Aorta (tissue), 5 donors: Measurements from ENCODE around the gene ZBTB7B. TPM values are rescaled to one million over a fixed set of nuclear protein-coding genes. Genes with fewer than 3 reads are reported as not detected.

Experiments
- ATAC-seq: fragments of 200-7000 bp; cut with Tn5 transposase; one replicate; pipeline ENCODE4 v1.9.1; 2022; ENCODE audit warnings: moderate library complexity; ENCODE audit not compliant: low FRiP score
- DNase-seq, 2 donors: peaks; one replicate each; pipeline ENCODE4 v3.0.0-alpha.2; 2020
- H3K27ac ChIP-seq, 2 donors: one replicate each; pipeline ENCODE4 v1.5.1; 2013; ENCODE audit warnings: low read length in 2 of 2, mild to moderate bottlenecking in 2 of 2, moderate library complexity in 2 of 2, control low read depth in 1 of 2, inconsistent platforms in 1 of 2, low read depth in 1 of 2
- H3K27me3 ChIP-seq, 2 donors: one replicate each; pipeline ENCODE4 v1.6.1; 2013; ENCODE audit warnings: control low read depth in 1 of 2, low read length in 1 of 2, mild to moderate bottlenecking in 1 of 2, moderate library complexity in 1 of 2; ENCODE audit not compliant: insufficient read depth in 2 of 2, control insufficient read depth in 1 of 2
- H3K36me3 ChIP-seq, 2 donors: one replicate each; pipeline ENCODE4 v1.6.1; 2013; ENCODE audit warnings: control low read depth in 1 of 2, low read length in 1 of 2, mild to moderate bottlenecking in 1 of 2; ENCODE audit not compliant: insufficient read depth in 2 of 2, control insufficient read depth in 1 of 2
- H3K4me1 ChIP-seq, 2 donors: one replicate each; pipeline ENCODE4 v1.6.1; 2013; ENCODE audit warnings: low read length in 2 of 2, control low read depth in 1 of 2, mild to moderate bottlenecking in 1 of 2, moderate library complexity in 1 of 2; ENCODE audit not compliant: insufficient read depth in 2 of 2, control insufficient read depth in 1 of 2
- H3K4me3 ChIP-seq, 2 donors: one replicate each; pipeline ENCODE4 v1.5.1; 2013; ENCODE audit warnings: low read length in 2 of 2, control low read depth in 1 of 2, mild to moderate bottlenecking in 1 of 2
- H3K9me3 ChIP-seq: one replicate; pipeline ENCODE4 v1.6.1; 2013; ENCODE audit warnings: mild to moderate bottlenecking, low read length; ENCODE audit not compliant: control insufficient read depth
- WGBS, 2 donors: extraction: QIAGEN DNeasy Blood & Tissue Kit; methylation state at CpG; one replicate each; pipeline ENCODE4 v1.1.7; 2013; 5-methylcytosine and 5-hydroxymethylcytosine counted together
- intact Hi-C, 2 donors: fragments of 100-400 bp; cut with DNase I; formaldehyde crosslinking; loops; one replicate each; pipeline versions ENCODE4 v1.14.2 to v1.15.0; 2022
- polyA plus RNA-seq, 2 donors: library from polyadenylated mRNA; stranded (reverse); fragments of 200-250 nt; gene quantifications; one replicate each; pipeline ENCODE4 v1.2.3, GENCODE V29; 2013
- total RNA-seq, 2 donors: library from RNA; stranded (reverse); fragmentation: NEBNext Ultra II Directional; extraction: Animal tissue kit (Norgen Biotek cat#: 25700); gene quantifications; one replicate each; pipeline ENCODE4 v1.2.1, GENCODE V29; 2021
- donor health status: healthy with polysubstance abuse.
- donor health status: Bipolar disorder and iron deficiency.
- donor health status: DM: no; HTN: no; CAD: no.
- donor health status: DM: no; HTN: no; CAD: no.
- donor health status: DM: yes; HTN: yes; CAD: no.

Gene ZBTB7B
- total and polyA plus RNA-seq, 4 donors = 23.3 to 71.1 (median 39.6) TPM

DNA sequence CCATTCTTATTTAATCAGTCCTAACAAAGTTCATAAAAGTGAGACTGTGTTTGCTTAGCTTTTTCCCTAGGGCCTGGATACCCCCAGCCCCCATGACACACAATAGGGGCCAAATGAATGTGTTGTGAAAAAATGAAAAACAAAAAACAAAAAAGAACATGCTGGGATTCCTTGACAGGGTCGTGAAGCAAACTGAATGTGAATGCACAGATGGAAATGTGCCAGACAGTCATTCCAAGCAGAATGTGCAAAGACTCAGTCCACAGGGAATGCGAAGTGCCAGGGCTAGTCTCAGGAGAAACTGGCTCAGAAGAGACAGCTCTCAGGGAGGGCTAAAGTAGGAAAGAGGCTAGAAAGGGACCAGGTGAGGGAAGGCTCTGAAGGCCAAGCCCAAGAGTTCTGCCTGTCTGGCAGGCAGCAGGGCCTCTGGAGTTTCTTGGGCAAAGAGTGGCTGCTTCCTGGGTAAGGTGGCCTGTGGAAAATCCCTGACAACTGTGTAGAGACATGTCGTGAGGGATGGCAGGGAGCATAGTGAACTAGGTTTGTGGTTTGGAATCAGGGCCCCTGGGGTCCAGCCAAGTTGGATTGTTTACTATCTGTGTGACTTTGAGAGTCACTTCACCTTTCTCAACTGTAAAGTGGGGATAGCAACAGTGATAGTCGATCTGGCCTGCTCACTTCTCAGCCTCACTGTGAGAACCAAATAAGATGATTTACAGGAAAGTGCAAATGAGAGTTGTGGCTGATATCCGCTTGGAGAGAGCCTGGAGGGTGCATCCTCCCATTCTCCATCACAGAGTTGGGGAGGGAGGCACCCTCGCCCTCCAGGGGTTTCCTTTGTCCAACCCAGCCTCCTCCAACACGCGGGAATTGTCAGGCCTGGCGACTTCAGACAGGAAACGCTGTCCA lies 47.3 kb downstream of the ZBTB7B start:
- no peaks in the 10 kb centered on the region for H3K9me3 ChIP-seq
- H3K4me1 ChIP-seq = no peaks in the 10 kb centered on the region
- DNase-seq (no peak), ATAC-seq (no peak)
- WGBS, 2 donors = 13 to 17% methylated on average over 10 of the region's 10 CpGs
- H3K4me3 ChIP-seq = no peak overlapping the region
- H3K36me3 ChIP-seq = no peaks in the 10 kb centered on the region
- no peaks in the 10 kb centered on the region for H3K27me3 ChIP-seq
- H3K27ac ChIP-seq = peak overlapping the region in 1 of 2 donors; percentile 65
- intact Hi-C loops = loop anchor here in 1 of 2 donors (5.0 kb wide), 1 partner anchor 32 kb away; no protein-coding TSS in a partner anchor

DNA sequence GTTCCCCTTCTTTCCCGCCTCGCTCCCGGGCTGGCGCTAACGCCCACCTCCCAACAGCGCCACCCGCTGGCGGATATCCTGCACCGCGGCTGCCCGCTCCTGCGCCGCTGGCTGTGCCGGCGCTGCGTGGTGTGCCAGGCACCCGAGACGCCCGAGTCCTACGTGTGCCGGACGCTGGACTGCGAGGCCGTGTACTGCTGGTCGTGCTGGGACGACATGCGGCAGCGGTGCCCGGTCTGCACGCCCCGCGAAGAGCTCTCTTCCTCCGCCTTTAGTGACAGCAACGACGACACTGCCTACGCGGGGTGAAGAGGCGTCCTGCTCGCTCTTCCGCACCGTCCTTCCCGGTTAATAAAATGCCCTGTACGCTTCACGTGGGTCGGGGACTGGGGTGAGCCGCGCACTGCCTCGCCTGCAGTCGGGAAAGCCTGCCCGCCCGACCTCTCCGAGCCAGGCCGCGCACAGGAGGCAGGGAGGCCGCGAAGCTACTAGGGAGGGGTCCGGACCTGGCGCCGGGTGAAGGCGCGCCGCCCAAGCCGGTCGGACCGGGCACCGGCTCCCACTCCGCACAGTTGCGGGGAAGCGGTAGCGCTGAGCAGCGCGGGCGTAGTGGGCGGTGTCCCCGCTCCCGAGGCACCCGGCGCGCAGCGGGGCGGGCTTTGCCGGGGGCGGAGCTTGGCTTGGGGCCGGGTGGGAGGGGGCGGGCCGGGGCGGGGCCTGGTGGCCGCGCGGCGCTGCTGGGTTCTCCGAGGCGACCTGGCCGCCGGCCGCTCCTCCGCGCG lies 48.1 kb downstream of the ZBTB7B start, which contains the start of gene ADAM15:
TSS of gene ADAM15 (plus strand) at position 757 of the 782 bp plus-strand sequence. CDS start 71 bp downstream, outside the sequence.
- DNase-seq (peak; percentile 93 to 96), ATAC-seq (peak; percentile 92)
- Histone ChIP-seq H3K36me3 (no peaks in the 10 kb centered on the region), H3K9me3 (no peaks in the 10 kb centered on the region), H3K4me3 (peak within 1 kb of the TSS; percentile 44 to 67), H3K27me3 (no peaks in the 10 kb centered on the region), H3K27ac (peak within 1 kb of the TSS in 1 of 2 donors; percentile 65), H3K4me1 (no peaks in the 10 kb centered on the region)
- WGBS, 2 donors = 1% methylated on average over 81 to 99 of the region's 99 CpGs
- intact Hi-C loops = no loop called here

DNA sequence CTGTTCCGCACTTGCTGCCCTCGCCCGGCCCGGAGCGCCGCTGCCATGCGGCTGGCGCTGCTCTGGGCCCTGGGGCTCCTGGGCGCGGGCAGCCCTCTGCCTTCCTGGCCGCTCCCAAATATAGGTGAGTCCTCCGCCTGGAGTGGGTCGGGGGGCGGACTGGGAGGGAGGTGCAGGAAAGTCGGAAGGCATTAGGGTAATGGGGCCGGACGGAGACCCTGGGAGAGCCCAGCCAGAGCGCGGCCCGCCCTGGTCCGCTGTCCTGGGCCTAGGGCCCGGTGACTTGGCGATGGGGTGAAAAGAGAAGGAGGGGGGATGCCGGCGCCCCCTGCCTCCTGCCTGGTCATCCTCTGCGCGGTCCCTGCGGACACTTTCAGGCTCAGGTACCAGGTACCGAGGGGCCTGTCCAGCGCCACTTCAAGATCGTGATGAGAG lies 48.8 kb downstream of the ZBTB7B start:
- H3K9me3 ChIP-seq = no peaks in the 10 kb centered on the region
- peak; percentile 21 for ATAC-seq
- H3K4me1 ChIP-seq = no peaks in the 10 kb centered on the region
- DNase-seq = peak in 1 of 2 donors; percentile 80
- peak overlapping the region; percentile 44 to 67 for H3K4me3 ChIP-seq
- intact Hi-C loops = no loop called here
- peak overlapping the region in 1 of 2 donors; percentile 53 for H3K27ac ChIP-seq
- no peaks in the 10 kb centered on the region for H3K36me3 ChIP-seq
- no peaks in the 10 kb centered on the region for H3K27me3 ChIP-seq
- WGBS, 2 donors = 0 to 1% methylated on average over 29 to 31 of the region's 31 CpGs

DNA sequence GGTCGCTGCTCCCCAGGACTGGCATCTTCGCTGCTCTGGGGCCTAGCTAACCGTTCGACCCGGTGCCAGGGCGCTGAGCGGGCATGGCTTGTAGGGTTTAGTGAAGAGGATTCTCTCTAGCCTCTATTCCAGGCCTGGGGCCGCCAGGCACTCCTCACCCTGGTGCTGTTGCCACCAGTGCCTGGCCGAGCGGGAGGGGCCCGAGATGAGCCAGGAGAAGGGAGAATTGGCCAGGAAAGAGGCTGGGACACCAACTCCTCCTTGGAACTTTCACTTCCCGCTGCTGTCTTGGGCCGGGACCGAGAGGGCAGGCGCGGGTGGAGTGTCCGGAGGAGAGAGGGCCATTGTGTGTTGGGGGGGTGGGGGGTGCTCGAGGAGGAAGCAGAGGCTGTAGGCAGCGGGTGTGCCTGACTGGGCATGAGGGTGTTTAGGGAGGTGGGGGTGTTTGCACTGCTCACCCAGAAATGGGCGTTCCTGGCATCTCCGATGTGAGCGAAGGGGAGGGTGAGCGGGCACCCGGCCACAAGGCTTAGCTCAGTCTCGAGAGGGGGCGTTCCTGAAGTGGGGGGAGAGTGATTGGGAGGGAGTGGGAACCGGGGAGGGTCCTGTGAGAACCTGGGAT lies 49.3 kb downstream of the ZBTB7B start:
- no peaks in the 10 kb centered on the region for H3K4me1 ChIP-seq
- ATAC-seq (peak; percentile 50), DNase-seq (peak; percentile 77 to 89)
- intact Hi-C loops = no loop called here
- H3K27me3 ChIP-seq = no peaks in the 10 kb centered on the region
- WGBS, 2 donors = 1 to 2% methylated on average over 27 of the region's 27 CpGs
- H3K27ac ChIP-seq = peak overlapping the region in 1 of 2 donors; percentile 53
- no peaks in the 10 kb centered on the region for H3K9me3 ChIP-seq
- no peaks in the 10 kb centered on the region for H3K36me3 ChIP-seq
- H3K4me3 ChIP-seq = peak overlapping the region; percentile 44 to 67

- DNase-seq (no peak), ATAC-seq (no peak)
- H3K4me1 ChIP-seq = no peaks in the 10 kb centered on the region
- H3K4me3 ChIP-seq = no peak overlapping the region
- H3K9me3 ChIP-seq = no peaks in the 10 kb centered on the region
- intact Hi-C loops = no loop called here
- no peaks in the 10 kb centered on the region for H3K27me3 ChIP-seq
- H3K36me3 ChIP-seq = peaks cover 0 to 1% of the 10 kb centered on the region in 2 donors
- H3K27ac ChIP-seq = no peak overlapping the region
- WGBS, 2 donors = 50 to 52% methylated on average over 12 of the region's 12 CpGs
These were observed 50.1 kb downstream of the ZBTB7B start for GRCh38 chr1:155052439-155053395.

DNA sequence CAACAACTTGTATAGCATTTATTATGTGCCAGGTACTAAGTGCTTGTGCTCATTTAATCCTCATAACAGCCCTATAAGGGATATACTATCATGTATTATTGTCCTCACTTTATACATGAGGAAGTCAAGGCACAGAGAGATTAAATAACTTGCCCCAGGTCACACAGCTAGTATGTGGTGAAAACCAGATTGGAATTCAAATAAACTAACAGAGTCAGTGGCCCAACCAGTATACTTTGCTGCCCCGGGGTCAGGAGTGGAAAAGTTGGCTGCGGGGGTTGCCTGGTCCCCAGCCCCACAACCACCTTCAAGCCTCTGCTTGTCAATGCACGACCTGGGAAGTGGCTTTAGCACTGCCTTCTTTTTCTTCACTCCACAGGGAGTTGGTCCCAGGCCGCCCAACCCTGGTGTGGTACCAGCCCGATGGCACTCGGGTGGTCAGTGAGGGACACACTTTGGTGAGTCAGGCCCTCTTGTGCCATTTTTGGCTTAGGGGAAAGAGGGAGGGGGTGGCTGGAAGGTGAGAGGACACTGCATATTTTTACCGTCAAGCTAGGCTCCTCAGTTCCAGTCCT lies 51.0 kb downstream of the ZBTB7B start:
- WGBS, 2 donors = 90% methylated on average over 7 of the region's 7 CpGs

GRCh38 chr1:155057104-155057503 lies 54.5 kb downstream of the ZBTB7B start:
- Histone ChIP-seq H3K9me3 (no peaks in the 10 kb centered on the region), H3K27me3 (no peaks in the 10 kb centered on the region), H3K27ac (no peak overlapping the region), H3K36me3 (peaks cover 0 to 2% of the 10 kb centered on the region in 2 donors), H3K4me3 (no peak overlapping the region), H3K4me1 (no peaks in the 10 kb centered on the region)
- intact Hi-C loops = no loop called here
- 91 to 96% methylated on average over 8 of the region's 8 CpGs for WGBS, 2 donors
- no peak for ATAC-seq
- DNase-seq = no peak

More for the DNA sequence above, 51.0 kb downstream of the ZBTB7B start:
- no peaks in the 10 kb centered on the region for H3K27me3 ChIP-seq
- intact Hi-C loops = no loop called here
- DNase-seq (no peak), ATAC-seq (no peak)
- no peaks in the 10 kb centered on the region for H3K4me1 ChIP-seq
- H3K27ac ChIP-seq = no peak overlapping the region
- H3K4me3 ChIP-seq = no peak overlapping the region
- H3K36me3 ChIP-seq = peaks cover 0 to 2% of the 10 kb centered on the region in 2 donors
- no peaks in the 10 kb centered on the region for H3K9me3 ChIP-seq
